Activated naive CD8-positive, alpha-beta T cell treated with anti-CD3 and anti-CD28 coated beads, Interleukin-2, amount 50 U/mL, for 16 hours (primary cell): ENCODE measurements around the gene HERC3.

Source experiments
- DNase-seq: peaks from one replicate; pipeline ENCODE4 v3.0.0-alpha.2; 2020; ENCODE audit warnings: low read depth, low spot score

Gene HERC3

DNA sequence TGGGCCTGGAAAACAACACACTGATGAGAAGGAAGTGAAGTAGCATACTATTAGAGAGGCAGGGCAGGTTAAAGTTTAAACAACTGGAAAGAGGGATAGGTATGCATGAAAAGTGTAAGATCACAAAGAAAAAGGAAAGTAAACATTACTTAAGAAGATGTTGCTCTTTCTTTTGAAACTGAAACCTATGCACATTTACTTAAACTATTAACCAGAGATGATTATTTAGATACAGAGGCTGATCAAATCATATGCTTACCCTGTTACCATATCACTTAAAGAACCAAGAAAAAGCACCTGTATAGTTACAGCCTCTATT lies 67.6 kb downstream of the HERC3 start:
- no peak for DNase-seq

DNA sequence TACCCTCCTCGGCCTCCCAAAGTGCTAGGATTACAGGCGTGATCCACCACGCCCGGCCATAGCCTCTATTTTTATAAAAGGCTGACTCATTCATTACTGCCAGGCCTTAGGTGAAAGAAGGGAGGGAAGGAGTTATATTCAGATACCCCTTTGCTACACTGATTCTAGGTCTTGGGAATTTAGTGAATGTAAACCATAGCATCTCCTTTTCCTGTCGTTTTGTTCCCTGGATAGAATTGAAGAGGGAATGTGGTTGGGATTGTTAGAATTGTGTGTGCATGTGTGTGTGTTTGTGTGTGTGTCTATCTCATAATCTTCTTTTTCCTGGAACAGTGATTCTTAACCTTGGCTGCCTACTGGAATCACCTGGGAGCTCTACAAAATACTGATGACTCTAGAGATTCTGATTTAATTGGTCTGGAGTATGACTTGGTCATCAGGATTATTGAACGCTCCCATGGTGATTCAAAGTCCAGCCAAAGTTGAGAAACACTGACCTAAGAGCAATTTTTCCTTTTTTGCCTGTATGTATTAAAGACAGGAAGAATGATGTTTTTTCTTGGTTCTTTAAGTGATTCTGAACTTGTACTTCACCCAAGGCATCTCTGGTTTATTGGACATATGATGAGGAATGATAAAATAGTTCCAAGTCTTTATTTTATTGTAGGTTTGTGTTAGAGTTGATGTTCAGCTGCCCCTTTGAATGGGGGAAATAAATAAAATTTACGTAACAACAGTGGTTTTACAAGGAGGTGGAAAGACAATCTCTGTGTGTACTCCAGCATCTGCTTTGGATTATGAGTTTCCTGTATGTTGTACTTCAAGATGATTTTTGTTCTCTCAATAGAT lies 68.4 kb downstream of the HERC3 start:
- no peak for DNase-seq

DNA sequence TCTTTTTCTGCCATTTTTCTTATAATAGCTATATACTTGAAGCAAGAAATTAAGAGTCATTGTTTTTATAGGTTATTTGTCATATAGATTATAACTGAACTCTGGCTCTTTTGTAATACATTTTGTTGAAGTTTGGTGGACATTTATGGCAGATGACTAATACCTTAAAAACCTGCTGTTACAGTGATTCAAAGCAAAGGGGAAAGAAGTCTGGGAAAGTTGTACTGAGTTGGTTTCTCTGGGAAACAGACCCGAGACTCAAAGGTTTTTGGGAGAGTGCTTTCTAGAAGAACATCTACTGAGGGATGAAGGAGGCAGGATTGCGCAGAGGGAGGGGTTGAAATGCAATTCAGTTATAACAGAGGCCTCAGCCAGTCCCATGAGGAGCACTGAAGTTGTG lies 69.5 kb downstream of the HERC3 start:
- no peak for DNase-seq

DNA sequence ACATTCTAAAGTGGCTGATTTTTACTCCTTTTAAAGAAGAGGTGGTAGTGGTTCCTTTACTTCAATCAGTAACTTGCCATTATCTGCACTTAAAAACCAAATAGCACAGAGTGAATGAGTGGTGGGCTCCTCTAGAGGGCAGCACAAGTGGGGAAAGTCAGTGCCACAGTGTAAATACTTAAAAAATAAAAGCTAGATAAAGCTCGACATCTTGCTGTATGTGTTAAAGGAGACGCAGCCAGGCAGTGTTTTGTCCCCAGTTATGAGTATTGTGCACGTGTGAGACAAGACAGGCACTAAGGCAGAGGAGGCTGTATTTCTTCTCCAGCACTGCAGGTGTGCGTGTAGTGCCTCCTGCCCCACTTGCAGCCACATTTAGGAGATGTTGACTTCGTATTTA lies 80.7 kb downstream of the HERC3 start:
- no peak for DNase-seq

DNA sequence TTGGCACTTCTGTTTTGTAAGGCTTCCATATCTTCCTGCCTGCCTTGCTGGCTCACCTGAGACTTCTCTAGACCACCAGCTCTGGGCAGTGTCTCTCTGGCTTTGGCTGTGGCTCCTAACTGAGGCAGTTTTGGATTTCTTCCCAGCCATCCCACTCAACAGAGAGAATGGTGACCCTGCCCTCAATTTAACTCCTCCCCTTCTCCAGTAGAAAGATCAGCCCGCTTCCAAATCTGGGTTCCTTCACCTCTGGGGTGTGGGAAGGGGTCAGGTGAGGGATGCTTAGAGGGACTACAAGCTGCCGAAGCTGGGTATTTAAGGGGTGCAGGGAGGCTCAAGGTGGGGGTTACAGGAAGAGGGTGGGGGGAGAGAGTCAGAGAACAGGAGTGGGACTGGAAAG lies 81.6 kb downstream of the HERC3 start:
- no peak for DNase-seq

DNA sequence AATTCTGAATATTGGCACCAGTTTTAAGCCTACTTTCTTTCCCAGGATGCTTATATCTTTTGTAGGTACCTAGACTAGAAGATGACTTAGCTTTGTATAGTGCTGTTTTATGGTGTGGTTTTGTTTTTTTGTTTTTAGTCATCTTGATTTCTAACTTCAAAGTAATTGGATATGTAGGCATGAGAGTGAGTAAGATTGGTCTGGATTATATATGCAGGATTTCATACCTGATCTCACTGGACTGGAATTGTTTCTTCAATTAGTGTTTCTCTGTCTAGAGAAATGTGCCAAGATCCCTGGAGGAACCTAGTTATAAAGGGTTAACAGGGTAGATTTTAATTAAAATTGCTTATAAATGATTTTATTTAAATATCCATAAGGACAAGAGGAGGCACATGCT lies 82.3 kb downstream of the HERC3 start:
- DNase-seq = no peak

DNA sequence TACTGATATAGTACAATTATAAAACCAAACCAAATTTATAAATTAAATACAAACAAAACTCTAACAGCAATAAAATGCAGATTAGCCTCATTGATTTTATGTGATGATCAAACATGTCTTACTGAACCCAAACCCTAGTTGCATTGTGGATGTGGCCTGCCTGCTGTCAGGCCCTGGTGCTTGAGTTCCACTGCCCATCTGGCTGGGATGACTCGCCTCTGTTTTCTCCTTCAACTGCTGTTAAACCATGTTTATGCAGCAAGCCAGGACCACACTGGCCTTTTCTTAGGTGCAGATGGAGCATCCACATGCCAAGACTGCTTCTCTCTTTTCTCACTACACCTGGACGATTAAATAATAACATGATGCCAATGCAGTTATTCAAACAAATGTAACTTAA lies 82.7 kb downstream of the HERC3 start:
- DNase-seq = no peak

DNA sequence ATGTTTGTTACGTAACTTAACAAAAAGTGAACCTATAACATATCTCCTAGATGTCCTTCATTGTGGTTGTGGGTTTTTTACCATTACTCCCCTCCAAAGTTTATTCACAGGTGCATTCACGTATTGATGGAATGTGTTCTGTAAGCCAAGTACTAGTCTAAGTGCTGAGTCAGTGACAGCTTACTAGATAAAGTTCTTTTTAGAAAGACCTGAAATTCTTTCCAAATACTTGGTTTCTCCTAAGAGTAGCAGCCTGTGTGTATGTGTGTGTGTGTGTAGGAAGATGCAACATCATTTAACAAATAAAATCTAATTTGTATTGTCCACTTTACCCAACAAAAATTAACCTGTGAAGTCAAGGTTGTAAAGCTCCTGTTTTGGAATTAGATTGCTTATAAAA lies 83.3 kb downstream of the HERC3 start:
- no peak for DNase-seq

DNA sequence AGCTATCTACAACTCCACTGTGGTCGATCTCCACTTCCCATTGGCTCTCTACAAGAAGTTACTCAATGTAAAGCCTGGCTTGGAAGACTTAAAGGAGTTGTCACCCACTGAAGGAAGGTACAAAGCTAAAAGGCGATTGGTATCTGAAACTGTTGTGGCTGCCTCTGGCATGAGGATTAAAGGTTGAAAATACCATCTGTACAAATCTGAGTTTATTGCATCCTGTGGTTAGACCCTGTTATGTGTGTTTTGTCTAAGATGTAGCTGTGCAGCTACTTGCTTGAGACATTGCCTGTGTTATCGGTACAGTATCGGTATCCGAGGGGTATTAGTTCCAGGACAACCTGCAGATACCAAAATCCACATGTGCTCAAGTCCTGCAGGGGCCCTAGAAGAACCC lies 88.9 kb downstream of the HERC3 start:
- no peak for DNase-seq

DNA sequence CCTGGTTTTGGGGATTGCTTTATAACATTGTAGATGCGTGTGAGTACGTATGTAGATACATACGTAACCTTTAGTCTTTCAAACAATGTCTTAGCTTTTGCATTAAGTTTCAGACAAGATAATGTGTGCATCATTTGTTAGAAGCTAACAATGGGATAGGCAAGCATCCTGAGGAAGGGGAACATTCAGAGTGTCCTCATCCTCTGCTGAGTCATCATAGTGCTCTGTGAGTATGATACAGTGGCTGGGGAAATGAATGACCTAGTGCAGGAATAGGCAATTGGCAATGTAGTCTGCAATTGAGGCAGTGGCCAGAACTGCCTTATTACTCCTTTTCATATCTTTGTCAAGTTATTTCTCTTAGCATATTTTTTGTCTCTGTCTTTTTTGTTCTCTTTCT lies 98.1 kb downstream of the HERC3 start:
- no peak for DNase-seq

DNA sequence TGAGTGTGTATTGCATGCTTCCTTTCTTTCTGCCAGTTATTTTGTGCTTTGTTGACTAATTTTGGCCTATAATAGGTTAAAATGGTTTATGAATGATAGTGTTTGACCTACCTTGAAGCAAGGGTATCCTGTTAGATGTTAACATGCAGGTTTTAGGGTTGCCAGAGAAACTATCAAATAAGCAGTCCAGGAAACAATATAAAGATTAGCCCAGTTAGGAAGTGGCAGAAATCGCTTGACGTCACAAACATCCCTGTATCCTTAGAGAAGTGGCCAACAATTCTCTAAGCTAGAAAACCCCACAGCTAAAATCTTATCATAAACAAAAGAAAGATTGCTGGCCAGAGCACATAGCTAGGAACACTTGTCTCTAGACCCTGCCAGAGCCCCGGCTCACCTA lies 101.5 kb downstream of the HERC3 start:
- no peak for DNase-seq

DNA sequence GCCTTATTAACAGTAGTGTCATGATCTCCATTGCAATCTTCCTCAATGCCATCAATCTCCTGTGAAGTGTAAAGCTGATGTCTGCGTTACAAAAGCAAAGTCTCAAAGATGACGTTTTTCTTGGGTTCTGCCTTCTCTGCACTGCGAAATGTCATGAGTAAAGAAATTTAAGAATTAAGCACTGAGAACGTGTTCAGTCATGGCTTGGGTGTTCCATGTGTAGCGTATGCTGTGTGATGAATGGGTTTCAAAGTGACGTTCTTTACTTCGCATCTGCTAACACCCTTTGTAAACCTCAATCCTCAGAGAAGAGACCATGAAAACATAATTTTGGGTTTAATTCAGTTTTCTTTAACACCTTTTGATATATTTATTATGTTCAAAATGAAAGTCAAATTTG lies 104.3 kb downstream of the HERC3 start:
- no peak for DNase-seq

DNA sequence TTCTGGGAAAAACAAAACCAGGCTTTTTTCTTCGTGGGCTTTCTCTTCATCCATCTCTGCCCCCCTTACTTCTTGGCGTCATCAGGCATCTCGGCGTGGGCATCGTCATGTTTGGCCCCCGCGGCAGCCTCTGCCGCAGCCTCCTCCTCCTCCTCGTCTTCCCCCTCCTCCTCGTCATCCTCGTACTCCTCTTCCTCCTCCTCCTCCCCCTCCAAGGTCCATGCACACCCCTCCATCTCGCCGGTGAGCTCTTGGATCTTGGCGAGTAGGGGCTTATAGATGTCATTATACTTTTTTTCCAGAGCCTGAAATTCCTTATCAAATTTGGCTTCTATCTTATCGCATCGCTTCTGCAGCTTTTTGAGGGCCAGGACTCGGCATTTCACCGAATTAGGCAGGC lies 104.9 kb downstream of the HERC3 start:
- no peak for DNase-seq

DNA sequence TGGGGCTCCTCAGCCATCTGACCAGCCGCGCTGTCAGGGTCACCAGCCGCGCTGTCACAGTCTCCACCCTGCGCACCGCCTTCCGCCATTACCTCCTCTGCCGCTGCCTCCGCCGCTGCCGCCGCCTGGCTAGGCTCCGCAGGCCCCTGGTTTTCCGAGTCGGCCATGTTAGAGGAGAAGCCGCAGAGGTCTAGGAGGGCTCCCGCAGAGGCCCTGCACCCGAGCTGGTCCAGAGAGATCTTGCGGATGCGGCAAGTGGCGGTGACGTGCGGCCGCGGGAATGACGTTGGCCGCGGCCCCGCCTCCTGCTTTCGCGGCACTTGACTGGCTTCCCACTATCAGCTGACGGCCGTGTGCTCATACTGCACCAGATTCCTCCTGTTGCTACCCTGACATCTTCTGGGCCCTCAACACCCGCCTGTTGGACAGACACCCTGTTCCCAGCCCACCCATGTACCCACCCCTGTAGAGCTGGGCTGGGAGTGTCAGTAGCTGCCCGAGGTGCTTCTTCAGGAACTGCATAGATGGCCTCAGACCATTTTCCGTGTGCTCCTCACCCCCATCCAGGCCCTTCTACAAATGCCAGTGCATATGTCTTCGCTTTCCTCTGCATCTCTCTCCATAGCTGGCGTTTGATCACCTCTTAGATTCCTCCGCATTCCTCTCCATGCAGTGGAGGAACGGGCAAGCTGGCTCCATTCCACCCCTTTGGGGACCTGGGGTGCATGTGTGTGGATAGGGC lies 105.5 kb downstream of the HERC3 start, which contains the start of gene NAP1L5:
Gene NAP1L5, minus strand, starts transcription at position 242 of the 742 bp plus-strand sequence. Its CDS starts 75 bp downstream, at position 167.
- peak; percentile 16 for DNase-seq

DNA sequence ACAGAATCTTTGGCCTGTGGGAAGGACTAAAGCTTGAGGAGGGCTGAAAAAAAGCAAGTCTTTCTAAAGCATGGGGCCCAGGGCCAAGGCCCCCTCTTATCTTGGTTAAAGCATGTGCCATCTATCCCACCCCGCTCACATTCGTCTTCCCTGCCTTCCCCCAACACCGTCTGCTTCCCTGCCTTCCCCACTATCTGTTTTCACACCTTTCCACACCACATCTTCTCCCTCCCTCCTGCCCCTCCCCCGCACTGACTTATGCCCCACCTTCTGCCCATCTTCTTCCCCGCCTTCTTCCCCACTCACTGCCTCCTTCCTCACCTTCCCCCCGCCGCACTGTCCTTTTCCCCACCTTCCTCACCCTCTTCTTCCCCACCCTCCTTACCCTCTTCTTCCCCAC lies 106.2 kb downstream of the HERC3 start:
- no peak for DNase-seq

DNA sequence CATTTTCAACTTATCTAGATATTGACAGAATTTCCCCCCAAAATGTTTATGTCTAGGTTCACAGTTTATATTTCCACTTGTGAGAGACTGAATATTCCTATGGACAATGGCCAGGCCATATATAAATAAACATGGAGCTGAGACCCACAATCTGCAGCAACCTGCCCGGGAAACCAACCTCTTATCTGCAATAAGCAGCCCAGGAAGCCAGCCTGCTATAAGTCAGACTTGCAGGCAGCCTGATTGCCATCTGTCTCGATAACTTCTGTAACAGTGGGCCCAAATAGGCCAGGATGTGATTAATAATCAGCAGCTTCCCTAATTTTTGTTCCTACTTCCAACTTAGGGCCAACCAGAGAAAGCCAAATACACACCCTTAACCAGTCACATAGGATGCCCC lies 110.5 kb downstream of the HERC3 start:
- DNase-seq = no peak

DNA sequence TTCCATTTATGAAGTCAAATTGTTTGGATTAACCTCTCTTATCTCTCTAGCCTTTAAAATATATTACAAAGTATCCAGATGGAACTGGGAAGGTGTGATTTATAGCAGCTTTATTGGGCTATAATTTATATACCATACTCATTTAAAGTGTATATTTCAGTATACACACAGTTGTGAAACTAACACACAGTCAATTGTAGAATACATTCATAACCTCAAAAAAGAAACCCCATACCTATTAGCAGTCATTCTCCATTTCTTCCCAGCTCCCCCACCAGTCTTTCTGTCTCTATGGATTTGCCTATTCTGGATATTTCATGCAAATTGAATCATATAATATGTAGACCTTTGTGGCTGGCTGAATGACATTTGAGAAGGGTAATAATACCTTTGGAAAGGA lies 112.9 kb downstream of the HERC3 start:
- DNase-seq = no peak

DNA sequence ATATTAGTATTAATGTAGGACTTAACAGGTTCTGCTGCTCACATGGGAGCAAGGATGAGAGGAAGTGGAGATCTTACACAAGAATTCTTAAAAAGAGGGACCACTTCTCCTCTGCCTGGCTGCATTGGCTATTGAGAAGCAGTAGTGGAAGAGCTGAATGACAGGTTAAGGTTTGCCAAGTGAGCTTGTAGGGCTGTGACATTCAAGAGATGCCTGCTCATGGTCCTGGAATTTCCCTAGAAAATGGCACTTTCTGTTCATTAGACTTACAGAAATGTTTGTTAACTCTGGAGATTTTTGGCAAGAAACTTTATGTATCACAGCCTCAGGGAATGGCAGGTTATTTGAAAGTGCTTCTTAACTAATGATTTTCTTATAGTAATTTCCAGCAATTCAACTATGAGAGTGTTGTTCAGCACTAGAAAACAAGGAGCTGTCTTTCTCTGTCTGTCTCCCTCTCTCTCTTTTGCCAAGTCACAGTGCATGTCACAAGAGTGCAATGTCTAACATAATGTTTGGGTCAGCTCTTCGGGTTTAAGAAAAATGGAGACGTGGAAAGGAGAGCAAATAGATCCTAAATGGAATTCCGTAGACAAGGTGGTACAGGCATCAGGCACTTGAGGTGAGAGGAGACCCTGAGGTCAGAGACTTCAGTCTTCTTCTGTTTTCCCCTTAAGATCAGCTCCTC lies 113.7 kb downstream of the HERC3 start:
- DNase-seq = no peak

DNA sequence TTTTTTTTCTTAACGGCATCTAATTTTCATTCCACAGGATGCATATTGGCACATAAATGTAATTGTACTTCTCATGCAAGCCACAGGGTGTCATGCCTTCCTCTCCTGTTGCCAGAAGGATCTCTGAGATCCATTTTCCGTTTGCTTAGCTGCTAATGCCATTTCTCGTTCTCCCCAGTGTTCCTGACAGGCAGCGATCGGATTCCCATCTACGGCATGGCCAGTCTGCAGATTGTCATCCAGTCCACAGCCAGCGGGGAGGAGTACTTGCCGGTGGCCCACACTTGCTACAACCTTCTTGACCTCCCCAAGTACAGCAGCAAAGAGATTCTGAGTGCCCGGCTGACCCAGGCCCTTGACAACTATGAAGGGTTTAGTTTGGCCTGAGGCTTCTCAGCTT lies 114.3 kb downstream of the HERC3 start:
- DNase-seq = no peak

DNA sequence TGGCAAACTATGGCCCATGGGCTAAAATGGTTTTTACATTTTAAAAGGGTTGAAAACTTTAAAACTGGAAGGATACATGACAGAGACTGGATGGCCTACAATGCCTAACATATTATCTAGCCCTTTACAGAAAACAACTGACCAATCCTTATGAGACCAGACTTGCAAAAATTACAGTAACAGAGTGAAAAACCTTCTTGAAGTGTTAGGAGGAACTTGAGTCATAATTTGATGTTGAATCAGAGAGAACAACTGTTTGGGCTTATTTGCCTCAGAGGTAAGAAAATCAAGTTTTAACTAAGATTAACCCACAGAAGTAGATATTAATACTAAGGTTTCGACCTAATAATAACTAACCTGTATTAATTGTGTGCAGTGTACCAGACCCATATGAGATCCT lies 117.7 kb downstream of the HERC3 start:
- DNase-seq = no peak

DNA sequence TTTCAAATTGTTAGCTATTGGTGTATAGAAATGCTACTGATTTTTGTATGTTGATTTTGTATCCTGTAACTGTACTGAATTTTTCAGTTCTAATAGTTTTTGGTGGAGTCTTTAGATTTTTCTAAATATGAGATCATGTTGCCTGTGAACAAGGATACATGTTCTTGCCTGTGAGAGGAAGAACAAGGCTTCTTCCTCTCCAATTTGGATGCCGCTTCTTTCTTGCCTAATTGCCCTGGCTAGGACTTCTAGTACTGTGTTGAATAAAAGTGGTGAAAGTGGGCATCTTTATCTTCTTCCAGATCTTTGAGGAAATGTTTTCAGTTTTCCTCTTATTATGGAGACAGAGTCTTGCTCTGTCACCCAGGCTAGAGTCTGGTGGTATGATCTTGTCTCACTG lies 121.5 kb downstream of the HERC3 start:
- no peak for DNase-seq

DNA sequence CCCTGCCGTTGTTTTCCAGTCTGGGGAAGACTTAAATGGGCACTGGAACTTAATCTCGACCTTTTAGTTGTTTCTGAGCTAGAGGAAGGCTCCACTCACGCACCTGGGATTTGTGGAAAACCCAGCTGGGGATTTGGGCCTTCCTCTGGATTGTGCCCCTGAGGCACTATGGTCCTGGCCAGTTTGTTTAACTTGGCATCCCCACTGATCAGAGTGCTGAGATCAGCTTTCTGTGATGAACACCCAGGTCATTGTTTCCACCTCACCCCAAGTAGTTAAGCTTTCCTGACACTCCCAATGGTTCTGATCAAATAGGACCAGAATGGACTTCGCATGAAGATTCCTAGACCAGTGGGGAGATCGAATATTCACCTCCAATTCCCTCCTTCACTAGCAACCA lies 125.8 kb downstream of the HERC3 start:
- no peak for DNase-seq

DNA sequence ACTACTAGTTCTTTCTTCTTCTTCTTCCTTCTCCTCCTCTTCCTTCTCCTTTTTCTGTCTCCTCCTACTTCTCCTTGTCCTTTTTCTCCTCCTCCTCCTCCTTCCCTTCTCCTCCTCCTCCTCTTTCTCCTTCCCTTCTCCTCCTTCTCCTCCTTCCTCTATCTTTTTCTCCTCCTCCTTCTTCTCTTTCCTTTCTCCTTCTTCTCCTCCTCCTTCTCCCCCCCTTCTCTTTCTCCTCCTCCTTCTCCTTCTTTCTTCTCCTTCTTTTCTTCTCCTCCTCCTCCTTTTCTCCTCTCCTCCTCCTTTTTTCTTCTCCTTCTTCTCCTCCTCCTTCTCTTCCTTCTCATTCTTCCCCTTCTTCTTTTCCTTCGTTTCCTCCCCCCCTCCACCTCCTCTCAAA lies 127.1 kb downstream of the HERC3 start:
- DNase-seq = no peak
